ENCODE results near the gene AMPH.

DNA sequence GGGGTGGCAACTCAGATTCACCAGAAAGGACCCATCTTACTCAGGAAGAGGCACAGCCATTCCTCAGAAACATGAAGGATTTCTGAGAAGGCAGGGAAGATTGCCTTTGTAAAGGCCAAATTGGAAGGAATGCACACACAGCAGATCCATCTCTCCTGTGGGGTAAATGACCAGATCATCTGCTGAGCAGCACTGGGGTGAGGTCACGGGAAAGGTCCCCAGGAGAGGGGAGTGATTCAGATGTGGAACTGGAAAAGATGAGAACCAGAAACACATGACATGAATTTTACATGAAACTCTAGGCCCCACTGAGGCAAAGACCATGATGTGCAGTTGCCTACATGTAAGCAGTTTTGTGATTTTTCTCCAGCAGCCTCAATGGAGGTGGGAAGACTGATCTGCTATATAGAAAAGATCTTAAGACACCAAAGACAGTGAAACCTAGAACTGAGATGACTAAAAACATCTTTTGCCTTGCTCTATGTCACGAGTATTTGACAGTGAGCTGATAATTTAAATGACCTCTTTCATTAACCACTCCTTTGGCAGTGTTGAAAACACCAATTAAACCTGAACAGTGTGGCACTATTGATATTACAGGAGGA lies 91.6 kb downstream of the AMPH start:
- no peak for TF ChIP-seq POLR2A (IDR thresholded peaks at IDR 0.05; ENCODE audit: low read depth, low read length)
- TF ChIP-seq POLR2AphosphoS5 (IDR thresholded peaks at IDR 0.05; ENCODE audit: low read depth, low read length): no peak
- TF ChIP-seq TAF1 (IDR thresholded peaks at IDR 0.05; ENCODE audit: low read depth, low read length): no peak
- no peak for TF ChIP-seq SPI1 (IDR thresholded peaks at IDR 0.05; ENCODE audit: low read depth, low read length)
- no peak for TF ChIP-seq PAX5 (IDR thresholded peaks at IDR 0.05; ENCODE audit: insufficient read depth, low read length, severe bottlenecking)

All from GM12891 (cell line).